H9 (cell line): ENCODE measurements around the gene ZNF236. TPM values are rescaled to one million over a fixed set of nuclear protein-coding genes. Genes with fewer than 3 reads are reported as not detected.

ENCODE experiments used
- DNase-seq: peaks from one replicate; pipeline ENCODE4 v3.0.0-alpha.2; 2017
- H2AFZ ChIP-seq: one replicate; pipeline ENCODE4 v1.6.1; 2013; ENCODE audit warnings: mild to moderate bottlenecking, low read length, control low read depth, moderate library complexity
- H2AK5ac ChIP-seq: 2 replicates; pipeline ENCODE4 v1.6.1; 2013; ENCODE audit warnings: low read length, control low read depth, mixed read lengths; ENCODE audit not compliant: insufficient read length
- H2BK120ac ChIP-seq: one replicate; pipeline ENCODE4 v1.6.1; 2013; ENCODE audit warnings: low read depth, mild to moderate bottlenecking, low read length, control low read depth, inconsistent platforms; ENCODE audit not compliant: poor library complexity, severe bottlenecking
- H2BK12ac ChIP-seq: 2 replicates; pipeline ENCODE4 v1.6.1; 2013; ENCODE audit warnings: low read length, control low read depth, mixed read lengths, low read depth; ENCODE audit not compliant: insufficient read length
- H2BK15ac ChIP-seq: 2 replicates; pipeline ENCODE4 v1.6.1; 2013; ENCODE audit warnings: low read depth, low read length, control low read depth
- H2BK20ac ChIP-seq: one replicate; pipeline ENCODE4 v1.6.1; 2013; ENCODE audit warnings: low read depth, mild to moderate bottlenecking, low read length, control low read depth, inconsistent platforms; ENCODE audit not compliant: poor library complexity, severe bottlenecking
- H2BK5ac ChIP-seq: 2 replicates; pipeline ENCODE4 v1.6.1; 2013; ENCODE audit warnings: low read length, control low read depth, mixed read lengths; ENCODE audit not compliant: insufficient read length
- H3K14ac ChIP-seq: 2 replicates; pipeline ENCODE4 v1.6.1; 2013; ENCODE audit warnings: low read length, control low read depth; ENCODE audit not compliant: insufficient read depth
- H3K18ac ChIP-seq: 2 replicates; pipeline ENCODE4 v1.6.1; 2013; ENCODE audit warnings: low read depth, mild to moderate bottlenecking, mixed read lengths, low read length, control low read depth; ENCODE audit not compliant: insufficient read length
- H3K23ac ChIP-seq: 2 replicates; pipeline ENCODE4 v1.6.1; 2013; ENCODE audit warnings: low read length, control low read depth, mixed read lengths, low read depth; ENCODE audit not compliant: insufficient read length
- H3K23me2 ChIP-seq: 2 replicates; pipeline ENCODE4 v1.6.1; 2013; ENCODE audit warnings: low read depth, mild to moderate bottlenecking, mixed read lengths, low read length, control low read depth; ENCODE audit not compliant: insufficient read length, poor library complexity, severe bottlenecking
- H3K27ac ChIP-seq: 2 replicates; pipeline ENCODE4 v1.5.1; 2013; ENCODE audit warnings: low read length, control low read depth, mixed read lengths, low read depth; ENCODE audit not compliant: insufficient read length
- H3K27me3 ChIP-seq: 2 replicates; pipeline ENCODE4 v1.6.1; 2013; ENCODE audit warnings: low read length, control low read depth, inconsistent platforms; ENCODE audit not compliant: insufficient read depth
- H3K4ac ChIP-seq: 2 replicates; pipeline ENCODE4 v1.6.1; 2013; ENCODE audit warnings: low read depth, mild to moderate bottlenecking, control low read depth, inconsistent platforms, low read length, moderate library complexity
- H3K4me1 ChIP-seq: 2 replicates; pipeline ENCODE4 v1.6.1; 2013; ENCODE audit warnings: low read length, control low read depth, inconsistent platforms; ENCODE audit not compliant: insufficient read depth
- H3K4me2 ChIP-seq: 2 replicates; pipeline ENCODE4 v1.6.1; 2013; ENCODE audit warnings: low read length, control low read depth, mixed read lengths; ENCODE audit not compliant: insufficient read length, insufficient read depth
- H3K56ac ChIP-seq: 2 replicates; pipeline ENCODE4 v1.6.1; 2013; ENCODE audit warnings: low read depth, mild to moderate bottlenecking, mixed read lengths, low read length, control low read depth; ENCODE audit not compliant: insufficient read length
- H3K79me1 ChIP-seq: 2 replicates; pipeline ENCODE4 v1.6.1; 2013; ENCODE audit warnings: low read depth, mild to moderate bottlenecking, moderate library complexity, low read length, control low read depth, inconsistent platforms; ENCODE audit not compliant: insufficient read depth, poor library complexity, severe bottlenecking
- H3K79me2 ChIP-seq: 2 replicates; pipeline ENCODE4 v1.6.1; 2013; ENCODE audit warnings: low read length, control low read depth, inconsistent platforms; ENCODE audit not compliant: insufficient read depth
- H3K9ac ChIP-seq: 2 replicates; pipeline ENCODE4 v1.6.1; 2013; ENCODE audit warnings: low read length, control low read depth, mixed read lengths; ENCODE audit not compliant: insufficient read length; ENCODE audit errors: extremely low read depth
- H3K9me3 ChIP-seq: one replicate; pipeline ENCODE4 v1.6.1; 2013; ENCODE audit warnings: low read depth, low read length, inconsistent platforms; ENCODE audit not compliant: control insufficient read depth
- H3T11ph ChIP-seq: one replicate; pipeline ENCODE4 v1.6.1; 2013; ENCODE audit warnings: mild to moderate bottlenecking, low read length, control low read depth, inconsistent platforms
- H4K20me1 ChIP-seq: one replicate; pipeline ENCODE4 v1.6.1; 2013; ENCODE audit not compliant: control insufficient read depth, insufficient read length, insufficient read depth
- H4K5ac ChIP-seq: 2 replicates; pipeline ENCODE4 v1.6.1; 2013; ENCODE audit warnings: low read depth, mild to moderate bottlenecking, mixed read lengths, low read length, control low read depth; ENCODE audit not compliant: insufficient read length
- H4K8ac ChIP-seq: replicated peaks from 2 replicates; pipeline ENCODE4 v1.6.1; 2013; ENCODE audit warnings: low read length, control low read depth, mixed read lengths, low read depth; ENCODE audit not compliant: insufficient read length
- H4K91ac ChIP-seq: 2 replicates; pipeline ENCODE4 v1.6.1; 2013; ENCODE audit warnings: low read depth, mild to moderate bottlenecking, moderate library complexity, mixed read lengths, low read length, control low read depth; ENCODE audit not compliant: insufficient read length
- H3K27ac Mint-ChIP-seq, 3 experiments: 2 replicates in 2 of 3; 3 replicates in 1 of 3; pipeline ENCODE4 v1.8.0; 2020 to 2021; ENCODE audit warnings: mixed read lengths in 3 of 3, mild to moderate bottlenecking in 1 of 3, moderate library complexity in 1 of 3
- H3K27me3 Mint-ChIP-seq: 2 replicates; pipeline ENCODE4 v1.8.0; 2021; ENCODE audit warnings: low read depth, mild to moderate bottlenecking, moderate library complexity, mixed read lengths
- H3K36me3 Mint-ChIP-seq, 3 experiments: 2 replicates in 2 of 3; 3 replicates in 1 of 3; pipeline ENCODE4 v1.8.0; 2020 to 2021; ENCODE audit warnings: low read depth in 3 of 3, mixed read lengths in 3 of 3; ENCODE audit not compliant: insufficient read depth in 1 of 3
- H3K4me1 Mint-ChIP-seq, 2 experiments: 2 replicates each; pipeline ENCODE4 v1.8.0; 2020; ENCODE audit warnings: mixed read lengths in 2 of 2
- H3K4me3 Mint-ChIP-seq, 2 experiments: 2 replicates in 1 of 2; 3 replicates in 1 of 2; pipeline ENCODE4 v1.8.0; 2020 to 2021; ENCODE audit warnings: mild to moderate bottlenecking in 2 of 2, mixed read lengths in 2 of 2, moderate library complexity in 1 of 2
- H3K9me3 Mint-ChIP-seq, 2 experiments: 2 replicates in 1 of 2; 3 replicates in 1 of 2; pipeline ENCODE4 v1.8.0; 2020; ENCODE audit warnings: mild to moderate bottlenecking in 2 of 2, mixed read lengths in 2 of 2, moderate library complexity in 1 of 2
- WGBS: extraction: QIAGEN DNeasy Blood & Tissue Kit; methylation state at CpG from one replicate; pipeline ENCODE4 v1.1.7; 2013; ENCODE audit warnings: missing lambda C conversion rate, low lambda C conversion rate, mixed read lengths; ENCODE audit not compliant: insufficient read length; ENCODE audit errors: extremely low coverage; 5-methylcytosine and 5-hydroxymethylcytosine counted together
- total RNA-seq: library from RNA; stranded (reverse); gene quantifications from 2 replicates; pipeline ENCODE4 v1.2.1, GENCODE V29; 2021
- TF ChIP-seq, protein P1 (sequence below): fragments of 200-600 bp; sonication (generic); conservative IDR thresholded peaks from 3 replicates; pipeline ENCODE4 v1.8.0; 2021; ENCODE audit warnings: antibody characterized with exemption, mild to moderate bottlenecking

Gene ZNF236
- total RNA-seq, 1 experiment from 2014 or later: 16.0 TPM

DNA sequence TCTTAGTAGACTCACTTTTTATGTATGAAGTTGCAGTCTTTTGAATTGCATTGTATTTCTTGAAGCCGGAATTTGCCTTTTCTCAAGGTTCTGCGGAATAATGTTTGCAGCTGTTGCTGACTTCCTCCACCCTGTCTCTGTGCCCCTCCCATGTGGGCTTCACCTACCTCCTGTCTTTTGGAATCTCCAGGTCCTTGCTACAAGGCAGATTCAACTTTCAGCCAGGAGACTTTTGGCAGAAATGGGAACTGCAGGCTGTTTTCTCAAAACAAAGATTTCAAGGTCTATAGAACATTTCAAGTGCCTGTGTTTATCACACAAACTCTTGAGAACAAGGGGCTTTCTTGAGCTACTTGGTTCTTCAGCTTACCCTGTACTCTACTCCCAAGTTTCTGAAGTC is 25.6 kb downstream of the ZNF236 start:
- H2BK15ac ChIP-seq: no peak overlapping the region
- Mint-ChIP-seq H3K27ac (peak overlapping the region in 1 of 3 experiments; percentile 44; a peak in 2 of 7 replicates), H3K36me3 (peaks cover 8 to 16% (median 14%) of the 10 kb centered on the region in 3 experiments; a peak in 5 of 7 replicates), H3K4me3 (no peak overlapping the region), H3K4me1 (peaks cover 9 to 12% of the 10 kb centered on the region in 2 experiments), H3K9me3 (no peaks in the 10 kb centered on the region), H3K27me3 (no peaks in the 10 kb centered on the region)
- H4K5ac ChIP-seq: no peak overlapping the region
- H3K9ac ChIP-seq: no peak overlapping the region
- H3K23me2 ChIP-seq: no peaks in the 10 kb centered on the region
- no peak overlapping the region for H3K18ac ChIP-seq
- no peaks in the 10 kb centered on the region for H3K9me3 ChIP-seq
- H3K79me1 ChIP-seq: peaks cover 2% of the 10 kb centered on the region
- no peak overlapping the region for H2AK5ac ChIP-seq
- H2BK20ac ChIP-seq: no peak overlapping the region
- no peak overlapping the region for H2BK5ac ChIP-seq
- no peak overlapping the region for H2BK12ac ChIP-seq
- H3T11ph ChIP-seq: no peak overlapping the region
- no peak overlapping the region for H3K4me2 ChIP-seq
- H4K91ac ChIP-seq: no peak overlapping the region
- H3K14ac ChIP-seq: no peak overlapping the region
- no peak overlapping the region for H2BK120ac ChIP-seq
- H3K27ac ChIP-seq: no peak overlapping the region
- H4K20me1 ChIP-seq: no peaks in the 10 kb centered on the region
- peak; percentile 61 for DNase-seq
- H3K79me2 ChIP-seq: peaks cover 3% of the 10 kb centered on the region; the same call in 1 of the 2 replicates
- no peak overlapping the region for H2AFZ ChIP-seq
- H3K27me3 ChIP-seq: no peaks in the 10 kb centered on the region; the same call in 1 of the 2 replicates
- TF ChIP-seq, protein P1, sequence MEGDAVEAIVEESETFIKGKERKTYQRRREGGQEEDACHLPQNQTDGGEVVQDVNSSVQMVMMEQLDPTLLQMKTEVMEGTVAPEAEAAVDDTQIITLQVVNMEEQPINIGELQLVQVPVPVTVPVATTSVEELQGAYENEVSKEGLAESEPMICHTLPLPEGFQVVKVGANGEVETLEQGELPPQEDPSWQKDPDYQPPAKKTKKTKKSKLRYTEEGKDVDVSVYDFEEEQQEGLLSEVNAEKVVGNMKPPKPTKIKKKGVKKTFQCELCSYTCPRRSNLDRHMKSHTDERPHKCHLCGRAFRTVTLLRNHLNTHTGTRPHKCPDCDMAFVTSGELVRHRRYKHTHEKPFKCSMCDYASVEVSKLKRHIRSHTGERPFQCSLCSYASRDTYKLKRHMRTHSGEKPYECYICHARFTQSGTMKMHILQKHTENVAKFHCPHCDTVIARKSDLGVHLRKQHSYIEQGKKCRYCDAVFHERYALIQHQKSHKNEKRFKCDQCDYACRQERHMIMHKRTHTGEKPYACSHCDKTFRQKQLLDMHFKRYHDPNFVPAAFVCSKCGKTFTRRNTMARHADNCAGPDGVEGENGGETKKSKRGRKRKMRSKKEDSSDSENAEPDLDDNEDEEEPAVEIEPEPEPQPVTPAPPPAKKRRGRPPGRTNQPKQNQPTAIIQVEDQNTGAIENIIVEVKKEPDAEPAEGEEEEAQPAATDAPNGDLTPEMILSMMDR: peak; percentile 52
- no peak overlapping the region for H3K4ac ChIP-seq
- WGBS: no CpG with 5 or more reads among the region's 2 CpGs
- H3K4me1 ChIP-seq: no peaks in the 10 kb centered on the region
- H3K23ac ChIP-seq: no peak overlapping the region
- H4K8ac ChIP-seq: no peak overlapping the region
- no peak overlapping the region for H3K56ac ChIP-seq
